ENCODE data around the gene SUPT6H. TPM values are rescaled to one million over a fixed set of nuclear protein-coding genes. Genes with fewer than 3 reads are reported as not detected.
A peak's percentile ranks its signal among the peaks of the same experiment; 100 is the strongest.

The SUPT6H gene
- total and polyA plus RNA-seq, 9 of the 15 experiments (the other 6 are each of a cell fraction or from before 2014, with no cell fraction given) = 1.7 to 77.7 (median 49.2) TPM

- TF ChIP-seq TEAD2 (tag; IDR thresholded peaks at IDR 0.05) = no peak
- no peak for TF ChIP-seq BRD4 (IDR thresholded peaks at IDR 0.05)
- no peak; the same call in 1 of the 2 replicates for TF ChIP-seq SOX6 (IDR thresholded peaks at IDR 0.05)
- peak; percentile 57 for TF ChIP-seq POLR2H (tag; IDR thresholded peaks at IDR 0.05; ENCODE audit: low read depth)
- TF ChIP-seq ZNF280B (CRISPR knock-in tag; IDR thresholded peaks at IDR 0.05) = no peak
- no peak for TF ChIP-seq PYGO2 (tag; IDR thresholded peaks at IDR 0.05)
- TF ChIP-seq HNRNPL (IDR thresholded peaks at IDR 0.05; ENCODE audit: low read depth, low read length) = peak; percentile 65; the same call in 1 of the 2 replicates
- no peak for TF ChIP-seq COPS2 (conservative IDR thresholded peaks at IDR 0.05)
- TF ChIP-seq KLF13 (tag; IDR thresholded peaks at IDR 0.05; ENCODE audit: borderline replicate concordance, low read depth) = no peak
- TF ChIP-seq ZNF124 (CRISPR knock-in tag; IDR thresholded peaks at IDR 0.05) = no peak
- TF ChIP-seq ZBTB33 (CRISPR knock-in tag; IDR thresholded peaks at IDR 0.05) = no peak
- no peak for TF ChIP-seq GTF2E2 (tag; IDR thresholded peaks at IDR 0.05)
- TF ChIP-seq MEF2D (tag; conservative IDR thresholded peaks at IDR 0.05; ENCODE audit: low read depth) = no peak
- TF ChIP-seq SLC30A9 (CRISPR knock-in tag; IDR thresholded peaks at IDR 0.05) = no peak
- TF ChIP-seq GTF3C2 (IDR thresholded peaks at IDR 0.05; ENCODE audit: borderline replicate concordance, extremely low read depth, insufficient read length) = peak; percentile 6
- peak in 1 of 2 experiments; percentile 83; a peak in 2 of 4 replicates for TF ChIP-seq TRIM24 (IDR thresholded peaks at IDR 0.05)
- no peak for TF ChIP-seq CREB3 (tag; conservative IDR thresholded peaks at IDR 0.05; ENCODE audit: low read depth)
- no peak for TF ChIP-seq RFX5 (IDR thresholded peaks at IDR 0.05; ENCODE audit: low read depth, low read length)
Observed at GRCh38 chr17:28644787-28645575, 17.0 kb upstream of the SUPT6H start, which contains the start of gene BLTP2 (continued).

Measured in K562 (cell line).